Spleen (tissue), 13 donors: ENCODE measurements around the gene IZUMO4. TPM values are rescaled to one million over a fixed set of nuclear protein-coding genes. Genes with fewer than 3 reads are reported as not detected.

Source experiments
- DNase-seq: peaks from one replicate; pipeline ENCODE4 v3.0.0-alpha.2; 2020
- H3K27ac ChIP-seq, 8 donors: fragments of 200-600 bp; sonication (generic) in 7 of 8; 1 replicate in 4 of 8; 2 replicates in 4 of 8; pipeline versions ENCODE4 v1.5.0 to v1.8.0; 2016 to 2021; ENCODE audit warnings: inconsistent platforms in 4 of 8, mild to moderate bottlenecking in 4 of 8, moderate library complexity in 1 of 8
- H3K27me3 ChIP-seq, 7 donors: fragments of 200-600 bp; sonication (generic) in 6 of 7; replicated peaks in 1 of 7; 1 replicate in 4 of 7; 2 replicates in 3 of 7; pipeline versions ENCODE4 v1.5.0 to v1.8.0; 2016 to 2021; ENCODE audit warnings: inconsistent platforms in 3 of 7, mild to moderate bottlenecking in 1 of 7
- H3K36me3 ChIP-seq, 6 donors: fragments of 200-600 bp; sonication (generic) in 5 of 6; 1 replicate in 4 of 6; 2 replicates in 2 of 6; pipeline versions ENCODE4 v1.5.0 to v1.8.0; 2016 to 2021; ENCODE audit warnings: inconsistent platforms in 2 of 6
- H3K4me1 ChIP-seq, 6 donors: fragments of 200-600 bp; sonication (generic) in 5 of 6; 1 replicate in 3 of 6; 2 replicates in 3 of 6; pipeline versions ENCODE4 v1.5.0 to v1.8.0; 2016 to 2021; ENCODE audit warnings: inconsistent platforms in 3 of 6
- H3K4me3 ChIP-seq, 8 donors: fragments of 200-600 bp; sonication (generic) in 7 of 8; 1 replicate in 4 of 8; 2 replicates in 4 of 8; pipeline versions ENCODE4 v1.5.0 to v1.8.0; 2016 to 2021; ENCODE audit warnings: inconsistent platforms in 4 of 8, mild to moderate bottlenecking in 4 of 8, moderate library complexity in 2 of 8
- H3K9me3 ChIP-seq, 8 donors: fragments of 200-600 bp; sonication (generic) in 7 of 8; 1 replicate in 4 of 8; 2 replicates in 4 of 8; pipeline versions ENCODE4 v1.5.0 to v1.8.0; 2016 to 2021; ENCODE audit warnings: inconsistent platforms in 4 of 8
- POLR2A ChIP-seq, 3 donors: fragments of 450-650 bp; IDR thresholded peaks; one replicate each; pipeline ENCODE4 v1.5.1; 2017; ENCODE audit warnings: antibody characterized with exemption in 3 of 3, mild to moderate bottlenecking in 1 of 3
- POLR2AphosphoS5 ChIP-seq, 3 donors: sonication (generic); formaldehyde crosslinking; IDR thresholded peaks; one replicate each; pipeline ENCODE4 v1.5.1; 2017; ENCODE audit warnings: antibody characterized with exemption in 3 of 3
- WGBS, 5 donors: extraction: QIAGEN DNeasy Blood & Tissue Kit in 3 of 5; methylation state at CpG; one replicate each; pipeline versions ENCODE4 v1.1.5 to v1.1.7; 2013 to 2018; 5-methylcytosine and 5-hydroxymethylcytosine counted together
- intact Hi-C: fragments of 100-400 bp; cut with DNase I; formaldehyde crosslinking; loops from one replicate; pipeline ENCODE4 v1.15.0; 2023; ENCODE audit warnings: low total_unique reads
- long read RNA-seq, 2 donors: transcript quantifications; one replicate each; lab custom pipeline, GENCODE V29; 2026
- polyA plus RNA-seq, 3 donors: library from polyadenylated mRNA; stranded (reverse); fragments of 200-250 nt; gene quantifications; one replicate each; pipeline ENCODE4 v1.2.1, GENCODE V29; 2013
- total RNA-seq, 7 donors: library from RNA; depleted of rRNA in 3 of 7; stranded (reverse); fragments of >200 nt in 3 of 7; fragmentation: NEBNext Ultra II Directional in 4 of 7; extraction: Animal tissue kit (Norgen Biotek cat#: 25700) in 4 of 7; gene quantifications; one replicate each; pipeline versions ENCODE4 v1.1.0 to v1.2.1, GENCODE V29; 2016 to 2021
- TF ChIP-seq, protein P1 (sequence below), 11 experiments: fragments of 200-600 bp in 7 of 11; fragments of 450-650 bp in 4 of 11; sonication (generic) in 4 of 11; IDR thresholded peaks in 8 of 11; conservative IDR thresholded peaks in 3 of 11; 1 replicate in 7 of 11; 2 replicates in 4 of 11; pipeline versions ENCODE4 v1.4.0 to v1.8.0; 2016 to 2021; ENCODE audit warnings: antibody characterized with exemption in 11 of 11, inconsistent platforms in 4 of 11, mild to moderate bottlenecking in 1 of 11
- donor health status: healthy with polysubstance abuse.
- donor health status: DM: no; HTN: no; CAD: no; lungs with moderate emphysema.
- donor health status: DM: no; HTN: no; CAD: no.
- donor health status: Bipolar disorder and iron deficiency.
- donor health status: healthy.
- donor health status: DM: no; HTN: no; CAD: no.
- donor health status: DM: yes; HTN: yes; CAD: no.

The IZUMO4 gene
- total RNA-seq (1 to 10 TPM; 1.9 to 5.8 (median 3.7) TPM), polyA plus RNA-seq (10 to 100 TPM; 13.6 to 25.9 (median 16.7) TPM)
- long read RNA-seq, donor 1, partial matches to known transcripts = 5 of 12 reads
- long read RNA-seq, donor 1, other reads (novel, unspliced or antisense) = 6 of 12 reads
- long read RNA-seq, donor 2, partial matches to known transcripts = 12 of 45 reads
- long read RNA-seq, donor 2, other reads (novel, unspliced or antisense) = 33 of 45 reads

- DNase-seq = peak; percentile 100
- TF ChIP-seq, protein P1, sequence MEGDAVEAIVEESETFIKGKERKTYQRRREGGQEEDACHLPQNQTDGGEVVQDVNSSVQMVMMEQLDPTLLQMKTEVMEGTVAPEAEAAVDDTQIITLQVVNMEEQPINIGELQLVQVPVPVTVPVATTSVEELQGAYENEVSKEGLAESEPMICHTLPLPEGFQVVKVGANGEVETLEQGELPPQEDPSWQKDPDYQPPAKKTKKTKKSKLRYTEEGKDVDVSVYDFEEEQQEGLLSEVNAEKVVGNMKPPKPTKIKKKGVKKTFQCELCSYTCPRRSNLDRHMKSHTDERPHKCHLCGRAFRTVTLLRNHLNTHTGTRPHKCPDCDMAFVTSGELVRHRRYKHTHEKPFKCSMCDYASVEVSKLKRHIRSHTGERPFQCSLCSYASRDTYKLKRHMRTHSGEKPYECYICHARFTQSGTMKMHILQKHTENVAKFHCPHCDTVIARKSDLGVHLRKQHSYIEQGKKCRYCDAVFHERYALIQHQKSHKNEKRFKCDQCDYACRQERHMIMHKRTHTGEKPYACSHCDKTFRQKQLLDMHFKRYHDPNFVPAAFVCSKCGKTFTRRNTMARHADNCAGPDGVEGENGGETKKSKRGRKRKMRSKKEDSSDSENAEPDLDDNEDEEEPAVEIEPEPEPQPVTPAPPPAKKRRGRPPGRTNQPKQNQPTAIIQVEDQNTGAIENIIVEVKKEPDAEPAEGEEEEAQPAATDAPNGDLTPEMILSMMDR (IDR thresholded peaks at IDR 0.05 in 8 of 11, conservative IDR thresholded peaks at IDR 0.05 in 3 of 11) = peak in 9 of 11 experiments; percentile 43 to 82 (median 69)
- peak in 1 of 3 donors; percentile 6 for TF ChIP-seq POLR2A (IDR thresholded peaks at IDR 0.05)
- peak; percentile 59 to 80 (median 62) for TF ChIP-seq POLR2AphosphoS5 (IDR thresholded peaks at IDR 0.05)
- 0% methylated on average over 6 to 70 of the region's 70 CpGs for WGBS, 5 donors
- Histone ChIP-seq H3K27ac (peak within 1 kb of the TSS; percentile 83 to 98 (median 95)), H3K27me3 (no peaks in the 10 kb centered on the region), H3K4me3 (peak within 1 kb of the TSS; percentile 78 to 90 (median 84)), H3K36me3 (peaks cover 0 to 52% (median 27%) of the 10 kb centered on the region in 6 donors), H3K4me1 (peaks cover 27 to 57% (median 54%) of the 10 kb centered on the region in 6 donors), H3K9me3 (no peaks in the 10 kb centered on the region)
- intact Hi-C loops = no loop called here
These were observed at the start of gene IZUMO4 for GRCh38 chr19:2096480-2097202. Gene IZUMO4 (plus strand): TSS chr19:2096915. CDS start chr19:2096946, 31 bp downstream.

GRCh38 chr19:2047076-2047448, 49.7 kb upstream of the IZUMO4 start:
- Histone ChIP-seq H3K27ac (peak overlapping the region; percentile 16 to 100 (median 97)), H3K4me1 (peaks cover 81 to 91% (median 86%) of the 10 kb centered on the region in 6 donors), H3K4me3 (peak overlapping the region in 2 of 8 donors; percentile 97 to 99), H3K36me3 (peaks cover 0 to 75% (median 49%) of the 10 kb centered on the region in 6 donors), H3K9me3 (no peaks in the 10 kb centered on the region), H3K27me3 (no peaks in the 10 kb centered on the region)
- intact Hi-C loops = no loop called here
- 69 to 84% (median 75%) methylated on average over 4 to 6 of the region's 6 CpGs for WGBS, 5 donors
- DNase-seq = no peak
- TF ChIP-seq POLR2AphosphoS5 (IDR thresholded peaks at IDR 0.05) (no peak), POLR2A (IDR thresholded peaks at IDR 0.05) (no peak)
- TF ChIP-seq, protein P1 (IDR thresholded peaks at IDR 0.05 in 8 of 11, conservative IDR thresholded peaks at IDR 0.05 in 3 of 11) = no peak

DNA sequence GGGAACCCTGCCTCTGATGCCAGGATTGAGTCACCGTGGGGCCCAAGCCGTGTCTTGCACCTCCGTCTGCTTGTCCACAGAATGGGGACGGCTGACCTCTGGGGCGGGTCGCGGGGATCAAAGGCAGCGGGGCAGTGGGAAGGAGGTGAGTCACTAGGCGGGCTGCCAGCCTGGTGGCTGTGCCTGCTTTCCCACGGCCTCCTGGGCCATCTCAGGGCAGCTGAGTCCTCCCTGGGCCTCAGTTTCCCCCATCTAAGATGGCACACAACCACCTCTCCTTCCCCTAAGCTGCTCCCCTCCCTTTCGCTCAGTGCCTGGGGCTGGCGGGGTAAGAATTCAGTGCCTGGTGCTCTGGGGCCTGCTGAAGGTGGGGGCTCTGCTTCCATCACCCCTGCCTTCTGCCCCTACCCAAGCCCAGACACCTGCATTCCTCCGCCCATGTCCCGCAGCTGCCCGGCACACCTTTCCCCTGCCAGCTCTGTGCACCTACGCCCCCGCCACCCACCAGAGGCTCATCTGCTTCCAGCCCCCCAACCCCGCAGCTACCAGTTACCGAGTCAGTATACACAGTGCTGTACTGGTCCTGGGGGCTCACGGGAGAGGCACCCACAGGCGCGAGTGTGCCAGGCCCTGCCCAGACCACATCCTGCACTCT, 49.1 kb upstream of the IZUMO4 start:
- Histone ChIP-seq H3K4me1 (peaks cover 82 to 91% (median 86%) of the 10 kb centered on the region in 6 donors), H3K9me3 (no peaks in the 10 kb centered on the region), H3K4me3 (peak overlapping the region in 5 of 8 donors; percentile 7 to 99 (median 96)), H3K36me3 (peaks cover 0 to 70% (median 46%) of the 10 kb centered on the region in 6 donors), H3K27ac (peak overlapping the region; percentile 16 to 100 (median 97)), H3K27me3 (no peaks in the 10 kb centered on the region)
- DNase-seq = peak; percentile 79
- WGBS, 5 donors = 61 to 91% (median 68%) methylated on average over 11 to 22 of the region's 22 CpGs
- intact Hi-C loops = no loop called here
- TF ChIP-seq POLR2A (IDR thresholded peaks at IDR 0.05) (no peak), POLR2AphosphoS5 (IDR thresholded peaks at IDR 0.05) (peak in 2 of 3 donors; percentile 45 to 74)
- TF ChIP-seq, protein P1 (IDR thresholded peaks at IDR 0.05 in 8 of 11, conservative IDR thresholded peaks at IDR 0.05 in 3 of 11) = no peak
